GM13976 (cell line): Measurements from ENCODE around the gene SPATA33.
A peak's percentile ranks its signal among the peaks of the same experiment; 100 is the strongest.

Source experiments
- DNase-seq: peaks from one replicate; pipeline ENCODE4 v3.0.0; 2012; ENCODE audit warnings: low spot score
- CTCF ChIP-seq: IDR thresholded peaks from 2 replicates; pipeline ENCODE4 v1.5.1; 2012; ENCODE audit warnings: borderline replicate concordance, mild to moderate bottlenecking; ENCODE audit not compliant: insufficient read depth; ENCODE audit errors: extremely low read depth, missing control alignments, control extremely low read depth
- in situ Hi-C: fragments of 300-500 bp; cut with MboI; formaldehyde crosslinking; loops from one replicate; pipeline ENCODE4 v1.12.0; 2022; ENCODE audit warnings: low sequenced_read_pairs, mixed read lengths, inconsistent platforms; ENCODE audit not compliant: unreplicated experiment

Gene SPATA33

GRCh38 chr16:89672177-89672941, 14.7 kb downstream of the SPATA33 start:
- no peak for DNase-seq
- in situ Hi-C loops = no loop called here
- TF ChIP-seq CTCF = no peak

GRCh38 chr16:89678258-89678657, 20.6 kb downstream of the SPATA33 start:
- no peak for DNase-seq
- TF ChIP-seq CTCF = no peak
- in situ Hi-C loops = no loop called here

- in situ Hi-C loops = no loop called here
These were observed 28.3 kb downstream of the SPATA33 start for GRCh38 chr16:89685916-89686315.

GRCh38 chr16:89686520-89687091, 29.0 kb downstream of the SPATA33 start, which contains the start of gene CDK10:
Gene CDK10, plus strand, starts transcription at chr16:89686689. Its CDS starts 22 bp downstream, at chr16:89686711.
- in situ Hi-C loops = no loop called here
- TF ChIP-seq CTCF = no peak
- DNase-seq = peak; percentile 98

More at GRCh38 chr16:89685916-89686315, 28.3 kb downstream of the SPATA33 start:
- TF ChIP-seq CTCF = no peak
- DNase-seq = no peak

- in situ Hi-C loops = no loop called here
- DNase-seq = peak; percentile 57
- TF ChIP-seq CTCF = no peak
These were observed 29.7 kb downstream of the SPATA33 start for GRCh38 chr16:89687092-89687940.

- TF ChIP-seq CTCF = no peak
- in situ Hi-C loops = no loop called here
- no peak for DNase-seq
These were observed 30.8 kb downstream of the SPATA33 start for GRCh38 chr16:89688395-89688794.
